Neutrophil (primary cell): Measurements from ENCODE around the gene EMC8.
A peak's percentile ranks its signal among the peaks of the same experiment; 100 is the strongest.

Source experiments
- H3K27ac ChIP-seq: fragments of 200-600 bp; sonication (generic); 2 replicates; pipeline ENCODE4 v1.5.1; 2016; ENCODE audit warnings: mild to moderate bottlenecking, moderate library complexity
- H3K27me3 ChIP-seq: fragments of 200-600 bp; sonication (generic); 2 replicates; pipeline ENCODE4 v1.6.0; 2016; ENCODE audit warnings: mild to moderate bottlenecking
- H3K36me3 ChIP-seq: fragments of 200-600 bp; sonication (generic); 2 replicates; pipeline ENCODE4 v1.5.1; 2017
- H3K4me1 ChIP-seq, 2 experiments: fragments of 200-600 bp in 1 of 2; sonication (generic) in 1 of 2; 1 replicate in 1 of 2; 2 replicates in 1 of 2; pipeline versions ENCODE4 v1.5.1 to v1.6.1; 2013 to 2016; ENCODE audit warnings: low read depth in 1 of 2, low read length in 1 of 2, mild to moderate bottlenecking in 1 of 2, moderate library complexity in 1 of 2; ENCODE audit not compliant: control insufficient read depth in 1 of 2, insufficient read depth in 1 of 2
- H3K4me3 ChIP-seq, 2 experiments: fragments of 200-600 bp in 1 of 2; sonication (generic) in 1 of 2; 1 replicate in 1 of 2; 2 replicates in 1 of 2; pipeline ENCODE4 v1.5.1; 2013 to 2016; ENCODE audit warnings: low read depth in 1 of 2, low read length in 1 of 2, mild to moderate bottlenecking in 1 of 2, moderate library complexity in 1 of 2
- H3K9me3 ChIP-seq: fragments of 200-600 bp; sonication (generic); 2 replicates; pipeline ENCODE4 v1.5.1; 2016
- TF ChIP-seq, protein P1 (sequence below): fragments of 200-600 bp; sonication (generic); IDR thresholded peaks from 2 replicates; pipeline ENCODE4 v1.5.1; 2016; ENCODE audit warnings: antibody characterized with exemption

Gene EMC8

DNA sequence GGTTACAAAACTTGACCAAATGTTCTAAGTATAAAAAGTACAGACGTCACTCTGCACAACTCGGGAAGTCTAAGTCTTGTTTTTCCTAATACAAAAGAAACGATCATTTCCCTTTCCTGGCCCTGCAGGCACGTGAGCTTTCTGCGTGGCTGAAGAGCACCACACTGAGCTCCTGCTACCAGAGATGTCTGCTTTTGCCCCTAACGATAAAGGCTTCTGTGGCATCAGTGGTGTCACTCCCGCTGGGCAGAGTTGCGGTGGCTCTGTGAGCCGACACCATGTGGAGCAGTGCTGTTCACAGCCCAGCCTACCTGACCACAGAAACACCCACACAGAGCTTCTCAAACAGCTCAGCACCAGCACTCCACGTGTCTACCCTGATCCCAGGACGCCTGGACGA lies 20.5 kb downstream of the EMC8 start:
- peaks cover 47% of the 10 kb centered on the region for H3K36me3 ChIP-seq
- peaks cover 40 to 44% of the 10 kb centered on the region in 2 experiments for H3K4me1 ChIP-seq
- H3K9me3 ChIP-seq: no peaks in the 10 kb centered on the region
- H3K27me3 ChIP-seq: no peaks in the 10 kb centered on the region
- peak overlapping the region; percentile 38 for H3K27ac ChIP-seq
- no peak overlapping the region for H3K4me3 ChIP-seq
- TF ChIP-seq, protein P1, sequence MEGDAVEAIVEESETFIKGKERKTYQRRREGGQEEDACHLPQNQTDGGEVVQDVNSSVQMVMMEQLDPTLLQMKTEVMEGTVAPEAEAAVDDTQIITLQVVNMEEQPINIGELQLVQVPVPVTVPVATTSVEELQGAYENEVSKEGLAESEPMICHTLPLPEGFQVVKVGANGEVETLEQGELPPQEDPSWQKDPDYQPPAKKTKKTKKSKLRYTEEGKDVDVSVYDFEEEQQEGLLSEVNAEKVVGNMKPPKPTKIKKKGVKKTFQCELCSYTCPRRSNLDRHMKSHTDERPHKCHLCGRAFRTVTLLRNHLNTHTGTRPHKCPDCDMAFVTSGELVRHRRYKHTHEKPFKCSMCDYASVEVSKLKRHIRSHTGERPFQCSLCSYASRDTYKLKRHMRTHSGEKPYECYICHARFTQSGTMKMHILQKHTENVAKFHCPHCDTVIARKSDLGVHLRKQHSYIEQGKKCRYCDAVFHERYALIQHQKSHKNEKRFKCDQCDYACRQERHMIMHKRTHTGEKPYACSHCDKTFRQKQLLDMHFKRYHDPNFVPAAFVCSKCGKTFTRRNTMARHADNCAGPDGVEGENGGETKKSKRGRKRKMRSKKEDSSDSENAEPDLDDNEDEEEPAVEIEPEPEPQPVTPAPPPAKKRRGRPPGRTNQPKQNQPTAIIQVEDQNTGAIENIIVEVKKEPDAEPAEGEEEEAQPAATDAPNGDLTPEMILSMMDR: no peak

DNA sequence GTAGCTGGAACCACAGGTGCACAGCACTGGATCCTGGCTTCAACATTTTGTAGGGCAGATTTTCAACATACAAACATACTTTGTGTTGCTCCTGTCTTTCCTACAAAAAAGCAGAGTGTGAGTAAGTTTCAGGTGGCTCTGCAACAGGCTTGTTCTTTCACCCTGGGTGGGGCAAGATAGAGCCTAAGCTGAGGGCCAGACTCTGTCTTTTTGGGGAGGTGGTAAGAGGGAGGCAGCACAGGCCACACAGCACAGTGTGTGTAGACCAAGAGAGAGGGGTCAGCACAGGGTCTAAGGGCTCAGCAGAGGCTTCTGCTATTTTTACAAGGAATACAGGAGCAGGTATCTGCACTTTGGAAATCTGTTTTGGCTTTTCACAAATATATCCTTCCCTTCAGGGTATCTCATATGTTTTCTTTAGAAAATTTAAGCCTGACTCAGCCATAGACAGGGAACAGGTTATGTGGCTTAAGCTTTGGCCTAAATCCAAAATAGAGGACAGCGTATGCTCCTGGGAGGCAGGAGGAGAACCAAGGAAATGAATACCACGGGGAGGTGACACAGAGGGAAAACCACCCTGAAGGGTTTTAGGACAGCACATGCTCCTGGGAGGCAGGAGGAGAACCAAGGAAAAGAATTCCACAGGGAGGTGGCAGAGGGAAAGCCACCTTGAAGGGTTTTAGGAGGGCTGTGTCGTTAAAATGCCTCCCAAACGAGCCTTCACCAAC lies 21.6 kb downstream of the EMC8 start:
- Histone ChIP-seq H3K9me3 (no peaks in the 10 kb centered on the region), H3K27me3 (no peaks in the 10 kb centered on the region), H3K4me1 (peaks cover 31 to 35% of the 10 kb centered on the region in 2 experiments), H3K36me3 (peaks cover 47% of the 10 kb centered on the region), H3K4me3 (no peak overlapping the region), H3K27ac (no peak overlapping the region)
- TF ChIP-seq, protein P1: no peak

DNA sequence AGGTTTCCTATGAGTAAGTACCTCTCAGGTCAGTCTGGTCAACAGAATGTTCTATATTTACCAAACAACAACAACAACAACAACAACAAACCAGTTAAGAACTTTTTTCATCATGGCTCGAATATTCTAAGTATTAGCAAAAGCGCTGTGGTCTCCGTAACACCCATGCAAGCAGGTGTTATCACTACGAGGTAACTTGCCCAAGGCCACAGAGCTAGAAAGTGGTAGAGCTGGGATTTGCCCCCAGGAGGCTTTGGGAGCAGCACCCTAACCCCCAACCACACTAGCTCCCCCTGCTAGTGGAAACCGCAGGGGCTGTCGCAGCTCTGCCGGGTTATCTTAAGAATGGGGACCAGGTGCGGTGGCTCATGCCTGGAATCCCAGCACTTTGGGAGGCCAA lies 24.5 kb downstream of the EMC8 start:
- Histone ChIP-seq H3K27ac (no peak overlapping the region), H3K4me3 (no peak overlapping the region), H3K27me3 (no peaks in the 10 kb centered on the region), H3K9me3 (no peaks in the 10 kb centered on the region), H3K4me1 (peaks cover 5 to 8% of the 10 kb centered on the region in 2 experiments), H3K36me3 (peaks cover 53% of the 10 kb centered on the region)
- TF ChIP-seq, protein P1: no peak

DNA sequence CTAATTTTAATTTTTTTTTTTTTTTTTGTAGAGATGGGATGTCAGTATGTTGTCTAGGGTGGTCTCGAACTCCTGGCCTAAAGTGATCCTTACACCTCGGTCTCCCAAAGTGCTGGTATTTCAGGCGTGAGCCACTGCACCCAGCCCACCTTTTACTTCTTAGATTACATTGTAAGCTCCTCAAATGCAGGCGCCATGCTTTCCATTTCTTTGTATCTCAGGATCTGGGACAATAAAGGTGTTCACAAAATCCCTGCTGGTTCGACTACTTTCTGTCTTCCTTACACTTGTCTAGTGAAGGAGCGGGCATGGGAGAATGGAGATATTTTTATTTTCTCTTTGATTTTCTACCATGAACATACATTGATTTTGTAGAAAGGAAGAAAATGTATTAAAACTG lies 25.2 kb downstream of the EMC8 start:
- H3K36me3 ChIP-seq: peaks cover 46% of the 10 kb centered on the region
- no peaks in the 10 kb centered on the region for H3K9me3 ChIP-seq
- H3K27me3 ChIP-seq: no peaks in the 10 kb centered on the region
- H3K4me1 ChIP-seq: peaks cover 5% of the 10 kb centered on the region in 2 experiments
- TF ChIP-seq, protein P1: no peak
- H3K27ac ChIP-seq: no peak overlapping the region
- no peak overlapping the region for H3K4me3 ChIP-seq

DNA sequence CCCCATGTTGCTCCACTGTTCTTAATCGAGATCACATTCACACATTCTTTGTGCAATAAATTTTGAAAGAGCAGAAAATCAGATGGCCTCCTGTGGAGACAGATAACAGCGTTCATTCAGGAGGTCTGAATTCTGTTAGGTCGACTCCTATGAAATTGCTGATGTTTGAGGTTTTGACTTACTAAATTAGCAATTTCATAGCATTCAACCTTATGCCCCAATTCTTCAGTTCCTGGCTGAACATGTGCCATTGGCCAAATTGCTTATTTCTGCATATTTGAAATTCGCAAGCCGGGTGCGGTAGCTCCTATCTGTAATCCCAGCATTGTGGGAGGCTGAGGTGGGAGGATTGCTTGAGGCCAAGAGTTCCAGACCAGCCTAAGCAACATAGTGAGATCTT lies 26.3 kb downstream of the EMC8 start:
- H3K36me3 ChIP-seq: peaks cover 41% of the 10 kb centered on the region
- TF ChIP-seq, protein P1: no peak
- H3K4me3 ChIP-seq: no peak overlapping the region
- no peaks in the 10 kb centered on the region for H3K4me1 ChIP-seq
- H3K27ac ChIP-seq: no peak overlapping the region
- H3K27me3 ChIP-seq: no peaks in the 10 kb centered on the region
- no peaks in the 10 kb centered on the region for H3K9me3 ChIP-seq
